GM15510 (cell line): ENCODE measurements around the gene DST.

Experiments
- POLR2A ChIP-seq: IDR thresholded peaks from 3 replicates; pipeline ENCODE4 v1.6.1; 2011; ENCODE audit warnings: borderline replicate concordance; ENCODE audit not compliant: insufficient read length; ENCODE audit errors: extremely low read depth

Gene DST

DNA sequence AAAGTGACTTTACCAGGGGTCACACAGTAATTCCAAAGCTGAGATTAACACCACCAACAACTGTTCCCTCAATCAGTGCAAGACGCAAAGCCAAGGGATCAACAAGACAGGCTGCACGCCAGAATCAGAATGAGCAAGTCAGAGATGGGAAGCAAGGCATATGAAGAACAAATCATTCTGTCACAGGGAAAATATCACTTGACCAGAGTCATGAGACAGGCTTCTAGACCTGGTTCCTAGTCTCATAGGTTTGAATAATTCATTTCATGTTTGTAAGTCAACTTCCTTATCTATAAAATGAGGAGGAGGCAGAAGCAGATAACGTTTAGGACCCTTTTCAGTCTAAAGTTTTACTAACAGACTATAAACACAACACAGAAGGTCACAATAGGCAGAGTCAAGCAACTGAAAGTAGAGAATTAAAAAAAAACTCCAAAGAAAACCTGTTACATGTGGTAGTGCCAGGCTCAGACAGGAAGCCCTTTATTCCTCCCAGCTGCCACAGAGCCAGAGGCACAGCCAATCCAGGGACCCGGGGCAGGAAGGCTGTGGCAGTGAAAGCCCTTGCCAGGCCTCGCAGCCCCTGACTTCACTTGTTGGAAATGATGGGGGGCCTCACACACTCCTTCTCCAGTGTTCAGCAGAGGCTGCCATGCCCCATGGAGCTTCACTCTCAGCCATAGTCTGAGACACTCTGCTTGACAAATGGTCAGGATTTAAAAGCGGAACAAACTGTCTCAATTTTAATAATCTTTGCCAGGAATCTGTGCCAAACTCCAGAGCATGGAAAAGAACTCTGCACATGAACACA is 29.2 kb upstream of the DST start:
- TF ChIP-seq POLR2A = no peak

GRCh38 chr6:56671160-56671559 is 28.5 kb upstream of the DST start:
- TF ChIP-seq POLR2A = no peak

GRCh38 chr6:56669041-56669440 is 26.4 kb upstream of the DST start:
- TF ChIP-seq POLR2A = no peak

DNA sequence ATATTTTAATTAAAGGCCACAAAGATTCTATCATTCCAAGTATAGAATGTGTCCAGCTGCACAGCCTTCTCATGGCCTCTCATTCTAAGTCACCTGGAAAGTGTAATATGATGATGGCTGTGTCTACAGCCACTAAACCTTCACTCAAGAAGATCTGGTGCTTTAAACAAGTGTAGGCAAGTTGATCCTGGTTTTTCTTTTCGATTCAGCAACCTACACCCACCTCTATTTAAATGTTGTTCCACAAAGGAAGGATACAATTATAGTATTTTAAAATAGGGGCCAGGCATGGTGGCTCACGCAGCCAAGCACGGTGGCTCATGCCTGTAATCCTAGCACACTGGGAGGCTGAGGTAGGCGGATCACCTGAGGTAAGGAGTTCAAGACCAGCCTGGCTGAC is 25.5 kb upstream of the DST start:
- TF ChIP-seq POLR2A = no peak

DNA sequence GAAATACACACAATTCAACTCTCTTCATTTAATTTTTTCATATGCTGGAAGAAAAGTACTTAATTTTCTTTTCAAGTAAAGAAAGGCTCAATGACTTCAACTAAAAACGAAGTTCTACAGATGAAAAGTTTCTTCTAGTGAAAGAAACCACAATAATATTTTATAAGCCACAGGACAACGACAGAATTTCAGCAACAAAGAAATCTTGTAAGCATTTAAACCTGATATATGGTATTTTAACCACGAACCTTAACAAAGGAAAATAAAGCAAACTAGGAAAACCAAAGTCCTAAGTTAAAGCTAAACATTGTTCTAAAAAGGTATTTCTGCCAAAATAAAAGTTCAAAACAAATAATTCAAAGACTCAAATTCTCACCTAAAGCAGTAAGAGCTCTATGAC is 24.6 kb upstream of the DST start:
- TF ChIP-seq POLR2A = no peak

DNA sequence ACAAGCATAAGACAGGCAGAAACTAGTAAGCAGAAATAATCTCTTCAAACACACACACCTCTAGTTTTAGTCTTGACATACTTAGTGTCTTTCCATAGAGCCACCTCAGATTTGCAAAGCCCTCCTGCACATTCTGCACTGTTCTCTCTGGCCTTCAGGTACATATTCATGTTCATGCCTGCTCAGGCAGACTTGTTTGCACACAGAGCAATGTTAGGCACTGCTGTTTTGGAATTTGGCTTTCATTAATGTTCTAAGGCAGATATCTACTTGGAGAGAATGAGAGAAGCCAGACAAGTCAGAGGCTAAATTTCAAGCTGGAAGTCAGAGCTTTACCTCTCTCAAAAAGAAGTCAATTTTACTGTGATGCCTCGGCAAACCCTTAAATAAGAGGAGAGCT is 21.3 kb upstream of the DST start:
- no peak for TF ChIP-seq POLR2A

DNA sequence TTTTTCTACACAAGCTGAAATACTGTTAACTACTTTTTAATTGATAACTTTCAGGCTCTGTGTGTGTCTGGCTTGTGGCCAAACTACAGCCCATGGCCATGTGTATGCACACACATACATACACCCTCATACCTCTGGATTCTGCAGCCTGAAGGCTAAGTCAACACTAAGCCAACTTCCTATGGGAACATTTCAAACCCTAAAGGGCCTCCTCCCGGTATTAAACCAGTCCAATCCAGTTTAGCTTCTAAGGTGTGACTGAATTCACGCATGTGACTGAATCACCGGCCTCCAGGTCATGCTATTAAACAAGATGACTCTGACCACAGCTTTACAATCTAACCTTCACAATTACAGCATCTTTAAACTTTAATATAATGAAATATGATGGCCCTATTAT is 20.7 kb upstream of the DST start:
- no peak for TF ChIP-seq POLR2A

DNA sequence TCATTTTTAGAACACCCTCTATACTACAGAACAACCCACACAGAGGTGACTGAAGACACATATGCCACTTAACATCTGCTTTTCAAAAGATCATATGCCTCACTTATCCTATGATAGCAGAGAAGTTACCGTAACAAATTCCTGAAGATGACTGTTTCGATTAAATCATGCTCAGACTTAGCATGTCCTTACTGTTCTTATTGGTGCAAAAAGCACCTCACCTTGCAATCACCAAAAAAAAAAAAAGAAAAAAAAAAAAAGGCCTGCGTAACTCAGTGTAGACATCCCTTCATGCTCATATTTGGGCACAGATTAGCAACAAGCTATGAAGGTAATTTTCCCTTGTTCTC is 17.7 kb upstream of the DST start:
- no peak for TF ChIP-seq POLR2A

GRCh38 chr6:56659721-56660380 is 17.2 kb upstream of the DST start:
- no peak for TF ChIP-seq POLR2A

GRCh38 chr6:56658326-56658725 is 15.6 kb upstream of the DST start:
- TF ChIP-seq POLR2A = no peak

DNA sequence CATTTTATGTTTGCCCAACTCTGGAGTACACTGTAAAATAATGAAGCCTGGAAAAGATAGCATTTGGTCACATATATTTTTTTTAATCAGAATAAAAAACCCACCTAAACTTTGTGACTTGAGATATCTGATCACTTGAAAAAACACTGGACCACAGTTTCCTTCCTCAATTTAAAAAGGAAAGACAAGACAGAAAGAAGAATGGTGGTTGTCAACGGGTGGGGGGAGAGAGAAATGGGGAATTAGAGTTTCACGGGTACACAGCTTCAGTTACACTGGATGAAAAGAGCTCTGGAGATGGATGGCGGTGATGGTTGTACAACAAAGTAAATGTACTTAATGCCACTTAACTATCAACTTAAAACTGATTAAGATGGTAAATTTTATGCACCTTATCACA is 14.7 kb upstream of the DST start:
- TF ChIP-seq POLR2A = no peak

- TF ChIP-seq POLR2A = no peak
Measured at GRCh38 chr6:56656466-56656865, 13.8 kb upstream of the DST start.

DNA sequence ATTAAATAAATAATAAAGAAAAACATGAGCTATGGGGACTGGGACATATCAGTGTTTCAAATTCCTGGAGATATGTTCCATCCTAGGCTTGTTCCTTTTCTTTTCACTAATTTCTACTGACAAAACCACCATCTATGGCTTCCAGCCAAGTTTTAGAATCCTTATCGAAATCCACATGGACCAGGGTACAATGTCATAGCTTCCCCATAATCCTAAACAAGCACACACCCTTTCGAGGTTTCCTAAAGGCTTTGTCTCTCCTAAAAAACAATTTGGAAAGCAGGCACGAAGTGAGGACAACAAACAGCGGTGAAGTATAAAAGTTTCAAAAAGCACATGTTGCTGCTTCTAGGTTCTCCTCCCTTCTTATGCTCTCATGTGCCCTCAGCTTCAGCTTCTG is 13.3 kb upstream of the DST start:
- TF ChIP-seq POLR2A = no peak

DNA sequence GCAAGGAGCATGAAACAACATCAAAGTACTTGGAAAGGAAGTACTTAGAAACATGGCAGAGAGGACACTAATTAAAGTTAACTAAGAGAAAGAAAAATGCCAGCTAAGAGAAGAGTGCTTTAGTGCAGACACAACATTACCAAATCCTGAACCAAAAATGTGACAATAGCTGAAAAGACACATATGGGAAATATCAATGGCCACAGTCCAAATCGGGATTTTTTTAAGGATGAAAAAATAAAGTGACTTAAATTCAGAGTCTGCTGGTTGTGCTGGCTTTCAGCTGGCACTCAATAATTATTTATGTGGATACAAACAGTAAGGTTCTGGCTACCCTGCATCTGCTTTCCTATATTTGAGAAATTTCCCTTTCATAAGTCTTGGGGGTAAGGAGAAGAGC is 12.6 kb upstream of the DST start:
- TF ChIP-seq POLR2A = no peak

DNA sequence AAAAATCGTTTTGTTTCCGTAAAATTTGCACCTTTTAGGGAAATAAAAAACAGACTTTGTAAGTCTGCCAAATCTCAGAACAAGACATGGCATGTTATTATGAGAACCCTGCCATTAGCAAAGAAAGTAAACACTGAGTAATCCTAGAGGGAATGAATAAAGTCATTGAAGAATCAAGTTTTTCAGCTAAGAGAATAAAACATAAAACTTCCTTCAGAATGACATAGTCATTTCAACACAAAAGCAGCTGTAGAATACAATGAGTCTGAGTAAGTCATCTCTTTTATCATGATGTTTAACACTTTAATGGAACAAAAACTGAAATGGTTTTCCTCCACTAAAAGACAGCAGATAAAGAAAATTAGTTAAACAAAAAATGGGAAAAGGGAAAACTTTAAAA is 10.3 kb upstream of the DST start:
- no peak for TF ChIP-seq POLR2A

- TF ChIP-seq POLR2A = no peak
Measured at GRCh38 chr6:56652231-56652630, 9.5 kb upstream of the DST start.

DNA sequence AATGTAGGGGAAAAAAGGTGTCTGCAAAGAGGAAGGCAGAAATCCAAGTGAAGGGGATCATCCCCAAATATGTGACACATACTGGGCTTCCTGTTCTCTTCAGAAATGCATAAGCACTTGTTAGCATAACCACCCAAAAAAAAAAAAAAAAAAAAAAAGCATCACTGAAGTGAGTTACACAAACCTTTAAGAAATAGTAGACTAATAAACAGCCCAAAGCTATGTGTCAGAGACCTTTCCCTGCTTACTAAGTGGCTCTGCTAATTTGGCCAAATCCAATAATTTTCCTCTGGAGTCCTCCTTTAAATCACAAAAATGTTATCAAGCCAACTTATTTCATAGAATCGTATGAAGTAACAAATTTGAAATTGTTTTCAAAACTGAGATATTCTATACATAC is 7.5 kb upstream of the DST start:
- no peak for TF ChIP-seq POLR2A

DNA sequence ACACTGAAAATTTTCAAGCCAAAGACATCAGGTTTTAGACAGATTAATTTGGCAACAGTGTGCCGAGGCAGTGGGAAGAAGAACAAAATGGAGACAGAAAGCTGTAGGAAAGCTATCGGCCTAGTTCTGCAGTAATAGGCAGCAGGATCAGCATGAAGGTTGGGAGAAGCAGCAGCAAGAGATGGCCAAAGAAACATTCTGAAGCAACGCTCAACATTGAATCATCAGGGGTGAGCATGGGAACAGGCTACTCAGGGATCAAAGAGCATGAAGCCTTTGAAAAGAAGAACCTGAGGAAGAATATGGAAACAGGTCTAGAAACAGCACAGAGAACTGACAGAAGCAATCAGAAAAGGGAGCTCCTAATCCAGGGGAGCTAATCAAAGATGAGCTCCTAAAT is 7.1 kb upstream of the DST start:
- no peak for TF ChIP-seq POLR2A
